Colonic mucosa (tissue), 4 donors: ENCODE data around the gene ATP6V1F. TPM values are rescaled to one million over a fixed set of nuclear protein-coding genes. Genes with fewer than 3 reads are reported as not detected.

ENCODE experiments used
- DNase-seq: peaks from one replicate; pipeline ENCODE4 v3.0.0-alpha.2; 2020
- H3K27ac ChIP-seq: fragments of 200-600 bp; one replicate; pipeline ENCODE4 v1.8.0; 2021
- H3K27me3 ChIP-seq: fragments of 200-600 bp; one replicate; pipeline ENCODE4 v1.8.0; 2021
- H3K36me3 ChIP-seq: fragments of 200-600 bp; one replicate; pipeline ENCODE4 v1.8.0; 2021
- H3K4me1 ChIP-seq: fragments of 200-600 bp; one replicate; pipeline ENCODE4 v1.8.0; 2021; ENCODE audit warnings: mild to moderate bottlenecking
- H3K4me3 ChIP-seq: fragments of 200-600 bp; one replicate; pipeline ENCODE4 v1.8.0; 2021
- H3K9ac ChIP-seq, 2 donors: one replicate each; pipeline ENCODE4 v1.7.0; 2013; ENCODE audit warnings: control low read depth in 2 of 2, low read depth in 2 of 2, low read length in 2 of 2
- H3K9me3 ChIP-seq: fragments of 200-600 bp; one replicate; pipeline ENCODE4 v1.8.0; 2021
- intact Hi-C: fragments of 100-400 bp; cut with DNase I; formaldehyde crosslinking; loops from one replicate; pipeline ENCODE4 v1.14.1; 2022
- total RNA-seq, 2 donors: library from RNA; stranded (reverse); fragmentation: NEBNext Ultra II Directional in 1 of 2; extraction: Animal tissue kit (Norgen Biotek cat#: 25700) in 1 of 2; gene quantifications; one replicate each; pipeline ENCODE4 v1.2.1, GENCODE V29; 2021
- TF ChIP-seq, protein P1 (sequence below): fragments of 200-600 bp; IDR thresholded peaks from one replicate; pipeline ENCODE4 v1.8.0; 2022; ENCODE audit warnings: antibody characterized with exemption, mild to moderate bottlenecking
- donor health status: healthy.
- donor health status: DM: no; HTN: no; CAD: no.
- donor health status: DM: no; HTN: no; CAD: no.

ATP6V1F gene
- total RNA-seq, 2 donors from 2014 or later = 94.4 to 105 TPM

- Histone ChIP-seq H3K4me1 (peaks cover 17% of the 10 kb centered on the region), H3K36me3 (no peaks in the 10 kb centered on the region), H3K9ac (no peak overlapping the region), H3K4me3 (no peak overlapping the region), H3K9me3 (no peaks in the 10 kb centered on the region), H3K27ac (no peak overlapping the region), H3K27me3 (no peaks in the 10 kb centered on the region)
- intact Hi-C loops = no loop called here
- DNase-seq = no peak
- TF ChIP-seq, protein P1, sequence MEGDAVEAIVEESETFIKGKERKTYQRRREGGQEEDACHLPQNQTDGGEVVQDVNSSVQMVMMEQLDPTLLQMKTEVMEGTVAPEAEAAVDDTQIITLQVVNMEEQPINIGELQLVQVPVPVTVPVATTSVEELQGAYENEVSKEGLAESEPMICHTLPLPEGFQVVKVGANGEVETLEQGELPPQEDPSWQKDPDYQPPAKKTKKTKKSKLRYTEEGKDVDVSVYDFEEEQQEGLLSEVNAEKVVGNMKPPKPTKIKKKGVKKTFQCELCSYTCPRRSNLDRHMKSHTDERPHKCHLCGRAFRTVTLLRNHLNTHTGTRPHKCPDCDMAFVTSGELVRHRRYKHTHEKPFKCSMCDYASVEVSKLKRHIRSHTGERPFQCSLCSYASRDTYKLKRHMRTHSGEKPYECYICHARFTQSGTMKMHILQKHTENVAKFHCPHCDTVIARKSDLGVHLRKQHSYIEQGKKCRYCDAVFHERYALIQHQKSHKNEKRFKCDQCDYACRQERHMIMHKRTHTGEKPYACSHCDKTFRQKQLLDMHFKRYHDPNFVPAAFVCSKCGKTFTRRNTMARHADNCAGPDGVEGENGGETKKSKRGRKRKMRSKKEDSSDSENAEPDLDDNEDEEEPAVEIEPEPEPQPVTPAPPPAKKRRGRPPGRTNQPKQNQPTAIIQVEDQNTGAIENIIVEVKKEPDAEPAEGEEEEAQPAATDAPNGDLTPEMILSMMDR = no peak
Measured at GRCh38 chr7:128867241-128867640, 4.6 kb downstream of the ATP6V1F start.

- intact Hi-C loops = no loop called here
- peak; percentile 48 for DNase-seq
- no peaks in the 10 kb centered on the region for H3K9me3 ChIP-seq
- H3K36me3 ChIP-seq = no peaks in the 10 kb centered on the region
- H3K9ac ChIP-seq = peak overlapping the region in 1 of 2 donors; percentile 70
- H3K27ac ChIP-seq = no peak overlapping the region
- peaks cover 17% of the 10 kb centered on the region for H3K4me1 ChIP-seq
- no peak overlapping the region for H3K4me3 ChIP-seq
- TF ChIP-seq, protein P1 = no peak
- no peaks in the 10 kb centered on the region for H3K27me3 ChIP-seq
Measured at GRCh38 chr7:128867842-128868623, 5.4 kb downstream of the ATP6V1F start.

GRCh38 chr7:128868624-128869137, 6.0 kb downstream of the ATP6V1F start:
- H3K27ac ChIP-seq = peak overlapping the region; percentile 61
- peak overlapping the region; percentile 70 to 78 for H3K9ac ChIP-seq
- TF ChIP-seq, protein P1 = no peak

DNA sequence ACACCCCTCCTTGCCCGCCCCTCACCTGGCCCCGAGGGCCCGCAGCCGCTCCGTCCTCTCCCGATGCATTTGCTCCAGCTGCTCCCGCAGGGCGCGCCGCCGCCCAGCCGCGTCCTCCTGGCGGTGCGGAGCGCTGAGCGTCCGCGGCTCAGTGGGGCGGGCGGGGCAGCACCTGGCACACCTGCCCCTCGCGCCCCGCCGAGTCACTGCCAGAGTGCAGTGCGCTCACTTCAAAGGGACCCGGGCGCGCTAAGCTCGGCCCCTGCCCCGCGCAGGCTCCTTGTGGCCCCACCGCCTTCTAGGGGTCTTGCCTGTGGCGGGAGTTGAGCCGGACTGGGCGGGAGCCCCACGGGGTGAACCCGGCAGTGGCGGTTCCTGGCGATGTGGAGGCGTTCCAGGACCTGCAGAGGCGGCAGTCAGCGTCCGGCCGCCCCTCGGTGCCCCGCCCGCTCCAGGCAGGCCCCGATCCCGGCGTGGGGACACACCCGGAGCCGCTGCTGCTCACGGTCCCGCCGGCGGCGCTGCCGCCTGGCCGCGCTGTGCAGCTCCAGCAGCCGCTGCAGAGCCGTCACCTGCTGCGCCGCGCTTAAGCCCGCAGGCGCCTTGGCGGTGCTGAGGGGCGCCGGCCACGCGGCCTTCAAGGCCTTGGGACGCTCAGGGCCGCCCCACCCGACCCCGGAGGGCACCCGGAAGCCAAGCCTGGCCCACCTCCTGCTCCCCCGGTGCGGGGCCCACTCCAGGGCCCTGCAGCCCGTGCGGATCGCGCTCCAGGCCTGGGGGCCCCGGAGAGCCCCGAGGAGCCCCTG, 6.7 kb downstream of the ATP6V1F start:
- Histone ChIP-seq H3K9me3 (no peaks in the 10 kb centered on the region), H3K4me3 (peak overlapping the region; percentile 56), H3K27me3 (no peaks in the 10 kb centered on the region), H3K9ac (peak overlapping the region; percentile 70 to 78), H3K36me3 (no peaks in the 10 kb centered on the region), H3K27ac (peak overlapping the region; percentile 61), H3K4me1 (peaks cover 9% of the 10 kb centered on the region)
- intact Hi-C loops = no loop called here
- TF ChIP-seq, protein P1 = no peak
- peak; percentile 60 for DNase-seq

More at GRCh38 chr7:128868624-128869137, 6.0 kb downstream of the ATP6V1F start:
- Histone ChIP-seq H3K36me3 (no peaks in the 10 kb centered on the region), H3K4me3 (peak overlapping the region; percentile 56), H3K9me3 (no peaks in the 10 kb centered on the region), H3K27me3 (no peaks in the 10 kb centered on the region), H3K4me1 (peaks cover 15% of the 10 kb centered on the region)
- DNase-seq = no peak
- intact Hi-C loops = no loop called here

DNA sequence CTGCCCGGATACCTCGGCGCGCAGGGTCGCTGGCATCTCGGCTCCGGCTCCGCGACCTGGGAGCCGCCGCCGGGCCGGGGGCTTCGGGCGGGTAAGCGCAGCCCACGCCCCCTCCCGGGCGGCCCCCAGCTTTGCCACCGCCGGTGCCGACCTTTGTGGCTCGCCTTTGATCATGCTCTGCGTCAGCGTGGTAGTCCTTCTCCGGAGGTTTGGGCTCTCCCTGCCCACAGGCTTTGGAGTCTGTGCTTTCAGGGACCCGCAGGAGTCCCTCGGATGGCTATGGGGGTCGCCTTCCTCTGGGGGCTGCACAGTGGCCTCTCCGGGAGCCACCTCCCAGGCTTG, 7.3 kb downstream of the ATP6V1F start:
- peak overlapping the region; percentile 56 for H3K4me3 ChIP-seq
- intact Hi-C loops = no loop called here
- no peaks in the 10 kb centered on the region for H3K36me3 ChIP-seq
- peaks cover 9% of the 10 kb centered on the region for H3K4me1 ChIP-seq
- TF ChIP-seq, protein P1 = no peak
- H3K9me3 ChIP-seq = no peaks in the 10 kb centered on the region
- DNase-seq = no peak
- peak overlapping the region; percentile 14 to 78 for H3K9ac ChIP-seq
- no peaks in the 10 kb centered on the region for H3K27me3 ChIP-seq
- H3K27ac ChIP-seq = no peak overlapping the region
